Neuron (in vitro differentiated cells): ENCODE results near the gene SH3PXD2A.
"Not testable (repeated sequence)": the region's sequence is repeated elsewhere in the genome, so short reads cannot be mapped to it uniquely, and the experiment has no call there.

ENCODE experiments used
- H2AFZ ChIP-seq: one replicate; pipeline ENCODE4 v1.6.1; 2013; ENCODE audit warnings: low read depth, mild to moderate bottlenecking, inconsistent platforms, low read length, moderate library complexity
- H3K27me3 ChIP-seq: one replicate; pipeline ENCODE4 v1.6.1; 2013; ENCODE audit warnings: low read length; ENCODE audit not compliant: insufficient read depth
- H3K36me3 ChIP-seq: one replicate; pipeline ENCODE4 v1.6.1; 2013; ENCODE audit warnings: low read length; ENCODE audit not compliant: insufficient read depth
- H3K4me1 ChIP-seq: one replicate; pipeline ENCODE4 v1.6.1; 2013; ENCODE audit warnings: low read length; ENCODE audit not compliant: insufficient read depth
- H3K4me3 ChIP-seq: 2 replicates; pipeline ENCODE4 v1.5.1; 2013; ENCODE audit warnings: mild to moderate bottlenecking, low read length, moderate library complexity
- H3K9me3 ChIP-seq: one replicate; pipeline ENCODE4 v1.6.1; 2013; ENCODE audit warnings: low read length

The SH3PXD2A gene

DNA sequence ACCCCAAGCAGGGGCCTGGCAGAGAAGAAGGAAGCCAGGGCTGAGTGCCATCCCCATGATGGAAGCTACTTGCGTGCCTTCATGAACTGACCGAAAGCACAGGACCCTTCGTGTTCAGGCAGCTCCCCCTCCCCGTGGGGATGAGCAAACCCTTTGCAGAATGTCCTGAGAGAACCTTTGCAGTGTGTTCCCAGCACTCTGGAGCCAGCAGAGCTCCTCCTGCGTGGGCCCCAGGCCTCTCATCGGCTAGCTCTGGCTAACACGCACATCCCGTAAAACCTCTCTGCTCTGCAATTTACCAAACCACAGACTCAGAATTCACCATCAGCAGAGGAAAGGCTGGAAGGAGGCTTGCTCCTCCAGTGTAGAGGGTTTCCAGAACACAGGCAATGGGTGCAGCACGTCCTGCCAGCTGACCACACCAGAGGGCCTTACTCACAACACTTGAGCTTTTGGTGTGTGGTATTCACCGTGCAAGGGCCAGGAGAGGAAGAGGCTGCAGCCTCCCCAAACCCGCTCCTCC, 3.1 kb downstream of the SH3PXD2A start:
- Histone ChIP-seq H3K27me3 (peaks cover 18% of the 10 kb centered on the region), H3K36me3 (no peaks in the 10 kb centered on the region), H3K4me3 (no peak overlapping the region), H3K4me1 (peaks cover 20% of the 10 kb centered on the region), H2AFZ (no peak overlapping the region), H3K9me3 (no peaks in the 10 kb centered on the region)

DNA sequence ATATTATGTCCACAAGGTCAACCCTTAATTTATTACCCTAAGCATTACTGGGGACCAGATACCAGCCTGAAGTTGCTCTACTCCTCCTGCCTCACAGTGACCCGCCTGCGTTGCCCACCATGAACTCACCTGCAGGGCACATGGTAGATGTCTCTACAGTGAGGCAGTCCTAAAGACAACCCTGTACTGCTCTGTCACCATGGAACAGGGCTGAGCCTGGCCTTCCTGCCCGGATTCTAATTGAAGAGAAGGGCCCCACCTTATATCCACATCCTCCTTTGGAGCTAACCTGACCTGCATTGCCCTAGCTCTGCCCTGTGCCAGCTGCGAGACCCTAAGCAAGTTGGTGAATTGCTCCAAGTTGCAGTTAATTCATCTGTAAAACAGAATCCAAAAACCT, 4.1 kb downstream of the SH3PXD2A start:
- Histone ChIP-seq H3K27me3 (peaks cover 8% of the 10 kb centered on the region), H3K4me3 (no peak overlapping the region), H3K4me1 (peaks cover 19% of the 10 kb centered on the region), H3K36me3 (no peaks in the 10 kb centered on the region), H3K9me3 (no peaks in the 10 kb centered on the region), H2AFZ (no peak overlapping the region)

DNA sequence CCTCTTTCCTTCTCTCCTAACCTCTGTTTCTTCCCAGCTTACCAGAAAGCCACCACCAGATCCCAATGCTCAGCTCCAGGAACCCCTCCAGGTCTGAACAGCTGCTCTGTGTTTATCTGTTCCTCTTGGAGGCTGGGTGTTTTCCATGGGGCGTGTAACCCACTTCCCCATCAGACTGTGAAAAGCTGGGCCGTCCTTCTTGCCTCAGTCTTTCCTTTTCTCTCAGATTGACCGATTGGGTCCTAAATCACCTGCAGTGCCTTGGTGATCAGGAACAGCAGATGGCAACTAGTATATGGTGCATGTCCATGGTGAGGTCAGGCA, 4.8 kb downstream of the SH3PXD2A start:
- Histone ChIP-seq H3K4me1 (peaks cover 13% of the 10 kb centered on the region), H3K27me3 (peaks cover 4% of the 10 kb centered on the region), H2AFZ (no peak overlapping the region), H3K4me3 (no peak overlapping the region), H3K9me3 (no peaks in the 10 kb centered on the region), H3K36me3 (no peaks in the 10 kb centered on the region)

DNA sequence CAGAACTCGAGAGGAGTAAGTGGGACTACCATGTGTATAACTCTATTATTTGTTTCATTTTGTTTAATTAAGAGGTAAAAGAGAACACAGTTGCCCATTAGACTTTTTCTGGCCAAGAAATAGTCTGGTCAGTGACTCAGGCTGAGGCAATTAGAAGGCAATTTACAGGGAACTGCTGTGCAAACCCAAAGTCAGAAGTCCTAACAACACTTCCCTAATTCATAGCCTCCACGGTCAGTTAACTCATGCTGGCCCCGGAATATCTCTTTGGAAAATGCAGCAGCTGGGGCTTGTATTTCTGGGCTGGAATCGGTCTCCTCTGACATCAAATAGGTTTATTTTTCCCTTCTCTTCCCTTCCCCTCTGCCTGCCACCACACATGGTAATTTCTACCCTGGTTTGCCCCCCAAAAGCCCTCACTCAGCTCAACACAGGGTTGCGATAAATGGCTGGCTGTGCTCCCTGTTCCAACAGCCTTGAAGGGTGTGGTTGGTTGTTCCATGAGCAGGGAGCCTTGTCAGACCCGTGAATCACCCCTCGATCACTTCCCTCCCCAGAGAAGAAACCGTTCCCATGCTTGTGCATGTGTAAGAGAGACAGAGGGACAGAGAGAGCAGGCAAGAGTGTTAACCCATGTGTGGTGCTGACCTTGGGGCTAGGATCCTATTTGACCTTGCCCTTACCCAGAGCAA, 5.3 kb downstream of the SH3PXD2A start:
- no peaks in the 10 kb centered on the region for H3K9me3 ChIP-seq
- H2AFZ ChIP-seq, result no peak overlapping the region
- no peaks in the 10 kb centered on the region for H3K36me3 ChIP-seq
- H3K4me3 ChIP-seq, result no peak overlapping the region
- peaks cover 4% of the 10 kb centered on the region for H3K27me3 ChIP-seq
- peaks cover 12% of the 10 kb centered on the region for H3K4me1 ChIP-seq

DNA sequence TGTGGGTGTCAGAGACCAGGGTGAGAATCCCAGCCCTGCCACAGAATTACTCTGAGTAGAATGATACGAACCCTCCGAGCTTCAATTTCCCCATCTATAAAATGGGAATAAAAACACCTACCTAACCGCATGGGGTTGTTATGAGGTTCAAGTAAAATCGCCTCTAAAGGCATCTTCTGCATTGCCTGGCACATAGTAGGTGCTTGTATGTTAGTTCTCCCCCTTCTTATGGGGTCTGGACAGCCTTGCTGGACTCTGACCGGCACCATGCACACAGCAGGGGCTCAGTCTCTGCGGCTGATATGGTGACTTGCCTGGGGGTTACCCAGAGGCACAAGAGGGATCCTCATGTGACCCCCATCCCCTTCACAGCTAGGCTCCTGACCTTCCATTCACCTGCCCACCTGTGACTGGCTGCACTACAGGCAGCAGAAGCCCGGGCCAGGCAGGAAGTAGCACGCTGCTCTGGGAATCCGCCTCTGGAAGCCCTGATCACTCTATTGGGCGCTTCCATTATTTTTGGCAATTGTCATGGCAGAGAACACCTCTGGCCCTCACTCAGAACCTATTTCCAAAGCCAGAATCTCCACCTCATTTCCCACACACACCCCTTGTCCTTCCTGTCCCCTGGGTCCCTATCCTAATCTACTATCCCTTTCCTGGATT, 6.0 kb downstream of the SH3PXD2A start:
- Histone ChIP-seq H3K9me3 (no peaks in the 10 kb centered on the region), H3K36me3 (no peaks in the 10 kb centered on the region), H3K4me3 (no peak overlapping the region), H3K4me1 (peaks cover 6% of the 10 kb centered on the region), H2AFZ (no peak overlapping the region), H3K27me3 (peaks cover 4% of the 10 kb centered on the region)

DNA sequence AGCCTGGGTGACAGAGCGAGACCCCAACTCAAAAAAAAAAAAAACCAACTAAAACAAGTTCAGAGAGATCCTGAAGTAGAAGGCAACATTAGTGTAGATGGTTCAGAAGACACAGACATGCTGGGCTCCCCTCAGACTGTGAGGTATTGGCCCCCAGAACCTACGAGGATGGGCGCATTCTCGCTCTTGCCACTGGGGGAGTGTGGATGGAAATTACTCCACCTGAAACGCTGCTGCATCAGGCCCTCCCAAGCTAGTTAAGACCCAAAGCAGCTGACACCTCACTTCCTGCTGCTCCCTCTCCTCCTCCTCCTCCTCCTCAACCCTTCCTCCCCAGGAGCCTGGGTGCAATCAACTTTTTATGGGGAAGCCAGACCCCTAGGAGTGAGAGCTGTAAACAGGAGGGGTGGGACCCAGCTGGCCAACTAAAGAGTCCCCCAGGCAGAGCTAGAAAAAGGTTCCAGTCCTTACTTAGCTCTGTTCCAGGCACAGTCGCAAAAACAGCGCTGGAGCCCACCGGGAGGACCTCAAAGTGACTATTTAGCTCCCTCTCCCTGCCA, 7.4 kb downstream of the SH3PXD2A start:
- Histone ChIP-seq H3K4me1 (no peaks in the 10 kb centered on the region), H3K27me3 (no peaks in the 10 kb centered on the region), H3K4me3 (no peak overlapping the region), H2AFZ (no peak overlapping the region), H3K9me3 (no peaks in the 10 kb centered on the region), H3K36me3 (no peaks in the 10 kb centered on the region)

DNA sequence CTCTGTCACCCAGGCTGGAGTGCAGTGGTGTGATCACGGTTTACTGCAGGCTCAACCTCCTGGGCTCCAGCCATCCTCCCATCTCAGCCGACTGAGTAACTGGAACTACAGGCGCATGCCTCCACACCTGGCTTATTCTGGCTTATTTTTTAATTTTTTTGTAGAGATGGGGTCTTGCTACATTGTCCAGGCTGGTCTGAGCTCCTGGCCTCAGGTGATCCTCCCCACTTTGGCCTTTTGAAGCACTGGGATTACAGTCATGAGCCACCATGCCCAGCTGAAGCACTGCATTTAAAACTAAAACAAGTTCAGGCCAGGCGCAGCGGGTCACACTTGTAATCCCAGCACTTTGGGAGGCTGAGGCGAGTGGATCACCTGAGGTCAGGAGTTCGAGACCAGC, 8.0 kb downstream of the SH3PXD2A start:
- Histone ChIP-seq H3K27me3 (no peaks in the 10 kb centered on the region), H3K4me3 (no peak overlapping the region), H3K9me3 (no peaks in the 10 kb centered on the region), H3K36me3 (no peaks in the 10 kb centered on the region), H2AFZ (no peak overlapping the region), H3K4me1 (no peaks in the 10 kb centered on the region)

DNA sequence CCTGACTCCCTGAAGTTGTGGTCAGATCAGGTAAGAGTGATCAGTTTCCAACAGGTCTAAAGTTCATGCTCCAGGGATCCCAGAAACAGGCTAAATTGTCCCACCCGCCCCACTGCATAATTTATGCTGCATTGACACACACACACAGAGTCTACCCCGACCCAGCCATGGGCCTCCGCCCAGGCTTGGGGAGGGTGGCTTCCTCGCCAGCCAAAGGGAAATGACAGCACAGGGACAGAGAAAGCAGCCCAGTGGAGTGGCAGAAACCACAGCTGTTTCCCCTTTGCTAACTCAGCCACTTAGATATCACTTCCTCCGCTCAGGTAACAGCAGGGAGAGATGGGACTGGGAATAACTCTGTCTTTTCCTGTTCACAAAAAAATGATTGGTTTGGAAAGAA, 9.4 kb downstream of the SH3PXD2A start:
- H2AFZ ChIP-seq, result no peak overlapping the region
- H3K9me3 ChIP-seq, result no peaks in the 10 kb centered on the region
- no peaks in the 10 kb centered on the region for H3K4me1 ChIP-seq
- no peaks in the 10 kb centered on the region for H3K36me3 ChIP-seq
- no peaks in the 10 kb centered on the region for H3K27me3 ChIP-seq
- H3K4me3 ChIP-seq, result no peak overlapping the region

DNA sequence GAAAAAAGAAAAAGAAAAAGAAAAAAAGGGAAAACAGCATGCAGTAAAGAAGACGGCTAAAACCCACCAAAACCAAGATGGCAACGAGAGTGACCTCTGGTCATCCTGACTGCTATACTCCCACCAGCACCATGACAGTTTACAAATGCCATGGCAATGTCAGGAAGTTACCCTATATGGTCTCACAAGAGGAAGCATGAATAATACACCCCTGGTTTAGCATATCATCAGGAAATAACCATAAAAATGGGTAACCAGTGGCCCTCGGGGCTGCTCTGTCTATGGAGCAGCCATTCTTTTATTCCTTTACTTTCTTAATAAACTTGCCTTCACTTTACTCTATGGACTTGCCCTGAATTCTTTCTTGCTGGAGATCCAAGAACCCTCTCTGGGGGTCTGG, 10.0 kb downstream of the SH3PXD2A start:
- not testable (repeated sequence) for H3K27me3 ChIP-seq, H2AFZ ChIP-seq, H3K4me3 ChIP-seq

DNA sequence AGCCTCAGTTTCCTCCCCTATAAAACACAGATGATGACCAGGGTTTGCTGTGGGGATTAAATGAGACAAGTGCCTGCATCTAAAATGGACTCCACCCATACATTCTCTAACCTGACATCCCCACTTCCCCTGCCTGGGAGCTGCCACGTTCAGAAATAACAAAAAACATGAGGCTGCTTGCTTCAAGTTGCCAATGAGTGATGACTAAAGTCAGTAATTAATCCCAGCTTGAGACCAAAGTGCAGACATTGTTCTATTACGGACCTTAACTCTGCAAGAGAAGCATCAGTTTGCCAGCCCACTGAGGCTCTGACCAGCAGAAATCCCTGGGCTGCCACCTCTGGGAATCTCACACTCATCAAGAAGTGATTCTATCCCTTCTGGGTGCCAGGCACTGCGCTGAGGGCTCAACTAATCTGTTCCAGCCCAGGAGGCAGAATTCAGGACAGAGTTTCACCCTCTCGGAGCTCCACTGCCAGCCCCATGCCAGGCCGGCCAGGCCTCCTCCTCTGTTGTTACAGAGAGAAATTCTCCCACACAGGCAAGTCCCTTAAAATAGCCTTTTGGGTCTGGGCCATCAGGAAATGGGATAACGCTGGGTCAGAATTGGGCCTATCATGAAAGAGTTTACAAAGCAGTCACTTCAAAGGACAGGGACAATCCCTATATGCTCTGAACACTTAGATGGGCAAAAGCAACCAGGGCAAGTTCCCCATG, 11.4 kb downstream of the SH3PXD2A start:
- Histone ChIP-seq H3K27me3 (no peaks in the 10 kb centered on the region), H3K4me1 (no peaks in the 10 kb centered on the region), H3K4me3 (no peak overlapping the region), H3K9me3 (no peaks in the 10 kb centered on the region), H2AFZ (no peak overlapping the region), H3K36me3 (no peaks in the 10 kb centered on the region)

More for the DNA sequence above, 10.0 kb downstream of the SH3PXD2A start:
- H3K4me1 ChIP-seq, H3K36me3 ChIP-seq, H3K9me3 ChIP-seq: not testable (repeated sequence)

DNA sequence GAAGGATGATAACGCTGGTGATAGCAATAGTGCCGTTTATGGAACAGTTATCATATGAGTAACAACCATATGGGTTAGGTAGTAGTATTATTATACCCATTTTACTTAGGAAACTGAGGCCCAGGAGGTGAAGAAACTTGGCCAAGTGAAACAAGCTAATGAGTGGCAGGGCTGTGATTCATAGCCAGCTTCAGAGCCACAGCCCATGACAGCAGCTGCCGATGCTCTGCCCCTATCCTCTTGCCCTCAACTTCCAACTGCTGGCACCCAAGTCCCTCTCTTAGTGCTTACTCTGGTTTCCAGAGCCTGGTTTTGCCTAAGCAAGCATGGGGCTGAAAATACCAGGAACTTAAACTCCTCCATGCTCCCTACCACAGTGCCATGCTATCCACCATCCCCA, 12.3 kb downstream of the SH3PXD2A start:
- Histone ChIP-seq H3K9me3 (no peaks in the 10 kb centered on the region), H3K36me3 (no peaks in the 10 kb centered on the region), H3K27me3 (no peaks in the 10 kb centered on the region), H2AFZ (no peak overlapping the region), H3K4me3 (no peak overlapping the region), H3K4me1 (no peaks in the 10 kb centered on the region)

DNA sequence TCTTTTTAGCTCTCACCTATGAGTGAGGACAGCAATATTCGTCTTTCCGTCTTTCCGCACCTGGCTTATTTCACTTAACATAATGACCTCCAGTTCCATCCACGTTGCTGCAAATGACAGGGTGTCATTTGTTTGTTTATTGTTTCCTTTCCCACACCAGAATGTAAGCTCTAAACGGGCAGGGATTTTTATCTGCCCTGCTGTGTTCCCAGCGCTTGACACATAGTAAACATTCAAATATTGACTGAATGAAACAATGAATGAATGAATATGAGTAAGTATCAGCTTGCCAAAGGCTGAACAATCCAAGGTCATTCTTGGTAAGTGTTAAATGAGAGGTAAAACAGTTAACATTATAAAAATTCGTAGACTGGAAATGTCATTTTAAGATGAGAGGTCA, 12.8 kb downstream of the SH3PXD2A start:
- H3K27me3 ChIP-seq, result no peaks in the 10 kb centered on the region
- no peak overlapping the region for H3K4me3 ChIP-seq
- no peaks in the 10 kb centered on the region for H3K4me1 ChIP-seq
- no peaks in the 10 kb centered on the region for H3K36me3 ChIP-seq
- H2AFZ ChIP-seq, result no peak overlapping the region
- H3K9me3 ChIP-seq, result no peaks in the 10 kb centered on the region

DNA sequence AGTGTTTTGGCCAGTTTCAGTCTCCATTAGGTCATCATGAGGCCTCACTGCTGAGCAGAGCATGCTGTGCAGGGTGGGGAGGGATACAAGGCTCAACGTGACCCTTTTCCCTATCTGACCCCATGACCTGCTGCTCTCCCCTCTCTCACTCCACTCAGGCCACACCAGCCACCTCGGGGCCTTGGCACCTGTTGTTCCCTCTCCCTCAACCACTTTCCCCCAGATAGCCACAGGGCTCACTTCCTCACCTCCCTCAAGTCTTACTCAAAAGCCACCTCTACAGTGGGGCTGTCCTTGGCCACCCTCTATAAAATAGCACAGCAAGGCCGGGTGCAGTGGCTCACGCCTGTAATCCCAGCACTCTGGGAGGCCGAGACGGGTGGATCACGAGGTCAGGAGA, 13.9 kb downstream of the SH3PXD2A start:
- H3K27me3 ChIP-seq, result no peaks in the 10 kb centered on the region
- H3K36me3 ChIP-seq, result no peaks in the 10 kb centered on the region
- H3K4me1 ChIP-seq, result no peaks in the 10 kb centered on the region
- H3K4me3 ChIP-seq, result no peak overlapping the region
- no peaks in the 10 kb centered on the region for H3K9me3 ChIP-seq
- H2AFZ ChIP-seq, result no peak overlapping the region
